Stimulated activated CD4-positive, alpha-beta T cell treated with anti-CD3 and anti-CD28 coated beads, Interleukin-2, amount 100 ng/mL, for 4 hours (primary cell): ENCODE data around the gene PAX2.
"Not testable (repeated sequence)": the region's sequence is repeated elsewhere in the genome, so short reads cannot be mapped to it uniquely, and the experiment has no call there.

Experiments used
- DNase-seq: peaks from one replicate; pipeline ENCODE4 v3.0.0-alpha.2; 2020; ENCODE audit warnings: low read depth

The PAX2 gene

GRCh38 chr10:100744987-100745881 lies at the start of gene PAX2:
PAX2 (plus strand) TSS chr10:100745582; CDS start chr10:100746261, 679 bp downstream.
- no peak for DNase-seq

- DNase-seq, result no peak
Observed at GRCh38 chr10:100696477-100696901, 48.9 kb upstream of the PAX2 start.

GRCh38 chr10:100697070-100697469 lies 48.3 kb upstream of the PAX2 start:
- no peak for DNase-seq

- DNase-seq, result no peak
Observed at GRCh38 chr10:100697631-100698030, 47.8 kb upstream of the PAX2 start.

- not testable (repeated sequence) for DNase-seq
Observed at GRCh38 chr10:100701704-100702103, 43.7 kb upstream of the PAX2 start.

DNA sequence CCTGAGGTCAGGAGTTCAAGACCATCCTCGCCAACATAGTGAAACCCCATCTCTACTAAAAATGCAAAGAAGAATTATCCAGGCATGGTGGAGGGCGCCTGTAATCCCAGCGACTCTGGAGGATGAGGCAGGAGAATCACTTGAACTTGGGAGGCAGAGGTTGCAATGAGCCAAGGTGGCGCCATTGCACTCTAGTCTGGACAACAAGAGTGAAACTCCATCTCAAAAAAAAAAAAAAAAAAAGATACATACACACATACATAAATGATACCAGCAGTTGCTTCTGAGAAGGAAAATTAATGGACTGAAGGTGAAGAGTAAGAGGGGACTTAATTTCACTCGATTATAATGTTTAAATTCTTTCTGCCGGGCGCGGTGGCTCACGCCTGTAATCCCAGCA lies 40.2 kb upstream of the PAX2 start:
- no peak for DNase-seq

DNA sequence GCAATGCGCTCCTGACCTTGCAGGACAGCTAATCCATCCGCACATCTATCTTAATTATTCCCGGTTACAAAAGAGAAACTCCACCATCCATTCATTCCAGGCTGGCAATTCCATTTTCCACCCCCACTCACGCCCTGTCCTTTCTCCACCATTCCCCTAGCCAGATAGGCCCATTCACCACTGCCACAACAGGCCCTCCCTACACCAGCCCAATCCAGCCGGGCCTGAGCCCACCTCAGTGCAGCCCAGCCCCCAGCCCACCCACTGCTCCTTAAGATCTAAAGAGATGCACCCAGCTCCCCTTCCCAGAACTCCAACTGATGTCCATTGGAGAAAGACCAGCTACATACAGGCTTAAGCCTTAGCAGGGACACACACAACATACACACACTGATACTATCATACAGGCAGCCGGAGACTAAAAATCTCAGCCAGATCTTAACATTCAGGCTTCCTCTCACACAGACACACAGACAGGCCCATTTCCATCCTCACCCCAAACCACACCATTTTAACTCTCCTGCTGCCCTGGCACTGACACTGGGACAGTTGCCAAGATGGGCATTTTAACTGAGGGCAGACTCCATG lies 38.0 kb upstream of the PAX2 start:
- no peak for DNase-seq

DNA sequence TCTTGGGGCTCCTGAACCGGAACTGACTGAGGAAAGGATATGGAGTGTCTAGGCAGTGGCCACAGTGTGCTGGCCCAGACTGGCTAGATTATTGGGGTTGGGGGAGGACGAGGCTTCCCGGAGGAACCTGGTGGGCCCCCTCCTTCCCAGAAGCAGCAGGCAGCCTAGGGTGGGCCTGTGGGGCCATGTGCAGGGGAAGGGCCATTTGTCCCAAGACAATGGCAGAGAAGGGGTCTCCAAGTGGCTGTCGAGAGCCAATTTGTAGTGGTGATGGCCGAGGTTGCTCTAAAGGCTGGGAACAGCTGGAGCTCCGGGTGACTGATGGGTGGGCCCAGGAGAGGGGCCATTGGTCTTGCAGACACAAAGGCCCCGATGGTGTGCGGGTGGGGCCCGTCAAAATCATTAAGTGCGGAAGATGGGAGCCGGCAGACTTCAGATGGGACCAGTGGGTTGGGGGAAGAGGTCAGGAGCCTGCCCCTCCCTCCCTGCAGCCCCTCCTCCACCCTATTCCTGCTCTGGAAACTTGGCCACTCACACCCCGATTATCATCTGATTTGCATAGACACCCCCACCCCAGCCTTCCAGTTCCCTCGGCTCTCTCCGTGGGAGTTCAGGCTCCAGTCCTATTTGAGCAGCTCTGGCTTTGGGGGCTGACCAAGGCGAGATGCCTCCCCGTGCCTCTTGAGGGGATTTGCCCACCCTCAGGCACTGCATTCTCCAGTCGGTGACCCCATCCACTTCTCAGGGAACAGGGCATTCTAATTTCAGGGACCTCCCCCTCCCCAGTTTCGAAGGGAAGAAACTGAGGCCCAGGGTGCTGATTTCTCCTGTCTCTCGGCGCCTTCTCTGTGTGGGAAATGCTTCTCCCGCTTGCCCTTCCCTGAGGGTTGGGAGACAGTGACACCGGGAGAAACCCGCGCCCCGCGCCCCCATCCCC lies 36.0 kb upstream of the PAX2 start:
- DNase-seq, result no peak

GRCh38 chr10:100710151-100710871 lies 35.1 kb upstream of the PAX2 start:
- no peak for DNase-seq

GRCh38 chr10:100713049-100713858 lies 32.1 kb upstream of the PAX2 start:
- no peak for DNase-seq

DNA sequence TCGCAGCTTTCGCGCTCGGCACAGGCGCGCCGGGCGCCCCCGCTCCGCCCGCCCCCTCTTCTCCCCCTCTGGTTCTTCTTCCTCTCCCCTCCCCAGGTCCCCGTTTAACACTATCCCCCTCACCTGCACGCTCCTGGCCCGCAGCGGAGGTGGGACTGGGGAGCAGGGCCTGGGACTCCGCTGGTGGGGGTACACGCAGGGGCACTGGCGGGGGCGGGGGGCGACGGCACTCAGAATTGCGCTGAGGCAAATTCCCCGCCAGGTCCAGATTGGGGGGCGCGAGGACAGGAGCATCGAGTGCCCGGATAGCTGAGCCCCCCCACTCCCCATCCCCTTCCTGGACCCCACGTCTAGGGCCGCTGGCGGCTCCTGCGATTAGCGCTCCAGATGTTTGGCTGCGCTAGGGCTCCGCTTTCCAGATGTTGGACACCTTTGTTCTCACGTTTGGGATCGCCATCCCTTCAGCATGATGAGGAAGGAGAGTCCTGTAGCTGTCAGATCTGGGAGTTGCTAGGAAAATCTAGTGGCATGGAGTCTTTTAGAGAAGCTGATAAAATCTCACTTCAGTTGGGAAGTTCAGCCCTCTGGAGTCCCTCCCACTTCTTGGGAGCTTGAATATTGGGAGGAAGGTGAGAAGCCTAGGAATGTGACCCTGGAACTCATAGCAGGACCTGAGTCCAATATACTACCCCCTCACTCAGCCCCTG lies 31.4 kb upstream of the PAX2 start:
- DNase-seq, result no peak

DNA sequence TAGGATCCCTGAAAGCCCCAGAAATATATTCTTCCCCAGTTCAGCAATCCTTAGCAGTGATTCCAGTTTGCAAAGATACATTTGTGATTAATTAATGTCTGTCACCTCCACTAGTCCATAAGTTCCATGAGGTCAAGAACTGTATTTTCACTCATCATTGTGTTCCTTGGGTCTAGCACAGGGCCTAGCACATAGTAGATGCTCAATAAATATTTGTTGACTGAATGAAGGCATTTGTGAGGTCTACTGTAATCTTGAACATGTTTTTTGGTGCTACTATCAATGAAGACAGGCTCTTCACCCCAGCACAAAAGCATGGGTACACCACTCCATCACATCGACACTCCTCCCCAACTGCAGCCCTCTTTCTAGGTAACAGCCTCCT lies 30.8 kb upstream of the PAX2 start:
- DNase-seq, result no peak

GRCh38 chr10:100715101-100715444 lies 30.3 kb upstream of the PAX2 start:
- no peak for DNase-seq

GRCh38 chr10:100715445-100716385 lies 29.7 kb upstream of the PAX2 start:
- no peak for DNase-seq

GRCh38 chr10:100717166-100717565 lies 28.2 kb upstream of the PAX2 start:
- no peak for DNase-seq

DNA sequence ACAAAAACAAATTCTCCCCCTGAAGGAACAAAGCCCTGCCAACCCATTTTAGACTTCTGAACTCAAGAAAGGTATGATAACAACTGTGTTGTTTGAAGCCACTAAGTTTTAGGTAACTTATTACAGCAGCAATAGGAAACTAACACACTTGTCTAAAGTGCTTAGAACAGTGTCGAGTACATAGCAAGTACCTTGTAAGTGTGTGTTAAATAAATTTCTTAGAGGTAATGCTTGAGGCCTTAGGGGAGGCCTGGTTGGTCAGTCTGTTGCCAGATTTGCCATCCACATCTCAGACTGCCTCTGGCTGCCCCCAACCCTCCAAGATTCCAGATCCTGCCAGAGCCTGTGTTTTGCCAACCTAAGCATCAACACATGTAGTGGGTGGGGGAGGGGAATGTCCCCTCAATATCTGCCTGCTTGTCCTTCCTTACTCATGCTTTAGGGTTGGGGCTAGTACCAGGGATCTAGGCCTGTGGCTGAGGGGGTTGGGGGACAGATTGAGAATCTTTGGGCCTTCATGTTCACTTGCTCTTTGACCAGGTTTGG lies 27.1 kb upstream of the PAX2 start:
- no peak for DNase-seq

DNA sequence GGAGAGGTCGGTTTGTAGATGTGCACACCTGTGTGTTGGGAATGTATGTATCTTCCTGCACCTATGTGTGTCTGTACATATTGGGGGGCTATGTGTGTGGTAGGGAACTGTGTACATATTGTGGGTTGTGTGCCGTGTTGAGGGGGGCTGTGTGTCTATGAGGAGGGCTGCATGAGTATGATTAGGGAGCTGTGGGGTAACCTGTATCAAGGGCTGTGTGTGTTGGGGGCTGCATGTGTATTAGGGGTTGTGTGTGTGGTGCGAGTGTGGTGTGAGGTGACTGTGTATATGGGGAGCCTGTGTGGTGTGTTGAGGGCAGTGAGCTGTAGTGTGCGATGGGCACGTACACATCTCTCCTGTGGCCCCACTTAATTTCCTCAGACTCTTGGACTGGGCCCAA lies 22.2 kb upstream of the PAX2 start:
- no peak for DNase-seq

DNA sequence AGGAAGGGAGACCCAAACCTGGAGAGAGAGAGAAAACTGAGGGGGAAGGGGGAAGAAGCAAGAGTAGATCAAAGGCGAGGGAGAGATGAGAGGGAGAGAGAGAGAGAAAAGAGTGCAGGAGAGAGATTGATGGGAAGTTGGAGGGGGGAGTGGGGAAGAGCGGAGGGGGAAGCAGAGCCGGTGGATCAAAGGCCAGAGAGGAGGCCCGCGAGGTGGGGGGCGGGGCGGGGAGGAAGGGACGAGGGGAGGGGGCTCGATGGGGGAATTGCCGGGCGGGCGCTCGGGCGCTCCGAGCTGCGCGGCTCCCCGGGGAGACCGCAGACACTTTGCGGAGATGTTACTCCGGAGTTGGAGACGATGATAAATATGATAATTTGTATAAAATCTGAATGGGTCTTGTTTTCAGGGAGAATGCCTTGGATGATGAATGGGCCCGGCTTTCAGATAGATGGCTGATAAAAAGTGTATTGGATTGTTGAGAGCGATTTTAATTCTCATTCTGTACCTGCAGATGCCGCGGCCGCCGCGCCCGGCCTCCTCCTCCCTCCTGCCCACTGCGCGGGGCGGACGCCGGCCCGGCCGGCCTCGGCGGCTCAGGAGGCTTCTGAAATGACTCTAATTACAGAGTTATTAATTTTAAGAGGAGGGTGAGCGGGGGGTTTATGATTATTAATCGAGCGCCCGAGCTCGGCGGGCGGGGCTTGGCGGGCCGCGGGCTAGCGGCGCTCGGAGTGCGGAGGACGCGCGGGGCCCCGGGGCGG lies 21.4 kb upstream of the PAX2 start:
- DNase-seq, result no peak
